SK-N-SH (cell line): ENCODE measurements around the gene CLPSL1. TPM values are rescaled to one million over a fixed set of nuclear protein-coding genes. Genes with fewer than 3 reads are reported as not detected.

Source experiments
- CTCF ChIA-PET: fragments of 300-600, 350-600 bp; formaldehyde crosslinking; extraction: SDS; loops from one replicate; lab custom pipeline; 2021; lab: Yijun Ruan, JAX
- POLR2A ChIA-PET: fragments of 350-600 bp; sonication (Branson Sonifier 250); formaldehyde crosslinking; extraction: SDS; loops from one replicate; lab custom pipeline; 2020; ENCODE audit warnings: antibody characterized with exemption, inconsistent platforms; lab: Yijun Ruan, JAX
- DNase-seq: peaks from one replicate; pipeline ENCODE4 v3.0.0; 2012
- H2AFZ ChIP-seq: fragments of 200-600 bp; sonication (generic); 2 replicates; pipeline ENCODE4 v1.8.1; 2016; ENCODE audit warnings: antibody characterized with exemption, mild to moderate bottlenecking, low read depth
- H3F3A ChIP-seq: fragments of 200-600 bp; sonication (generic); replicated peaks from 2 replicates; pipeline ENCODE3; 2016; ENCODE audit warnings: antibody characterized with exemption, mild to moderate bottlenecking; ENCODE audit not compliant: insufficient read depth
- H3K27ac ChIP-seq, 2 experiments: fragments of 200-500 bp in 1 of 2; fragments of 200-600 bp in 1 of 2; sonication (Bioruptor generic) in 1 of 2; sonication (generic), shearing (Covaris generic) in 1 of 2; 2 replicates each; pipeline versions ENCODE4 v1.5.1 to v1.6.1; 2014 to 2016; ENCODE audit warnings: low read depth in 2 of 2, inconsistent platforms in 1 of 2, low read length in 1 of 2, mild to moderate bottlenecking in 1 of 2, mixed read lengths in 1 of 2
- H3K27me3 ChIP-seq: fragments of 200-600 bp; sonication (generic), shearing (Covaris generic); 2 replicates; pipeline ENCODE4 v1.6.1; 2016; ENCODE audit warnings: mixed run types; ENCODE audit not compliant: insufficient read depth
- H3K36me3 ChIP-seq, 2 experiments: fragments of 200-500 bp in 1 of 2; fragments of 200-600 bp in 1 of 2; sonication (Bioruptor generic) in 1 of 2; sonication (generic) in 1 of 2; replicated peaks in 1 of 2; 2 replicates each; pipeline versions ENCODE3 to v1.5.1; 2014 to 2016; ENCODE audit warnings: low read length in 1 of 2, mild to moderate bottlenecking in 1 of 2; ENCODE audit not compliant: insufficient read depth in 2 of 2, control insufficient read depth in 1 of 2
- H3K4me1 ChIP-seq, 2 experiments: fragments of 200-500 bp in 1 of 2; fragments of 200-600 bp in 1 of 2; sonication (Bioruptor generic) in 1 of 2; sonication (generic), shearing (Covaris generic) in 1 of 2; 2 replicates each; pipeline versions ENCODE4 v1.5.1 to v1.6.1; 2014 to 2016; ENCODE audit warnings: low read depth in 1 of 2, low read length in 1 of 2, mixed run types in 1 of 2; ENCODE audit not compliant: insufficient read depth in 2 of 2, control insufficient read depth in 1 of 2
- H3K4me2 ChIP-seq: fragments of 200-600 bp; sonication (generic), shearing (Covaris generic); 2 replicates; pipeline ENCODE4 v1.6.1; 2017; ENCODE audit warnings: mixed run types
- H3K4me3 ChIP-seq, 2 experiments: fragments of 200-500 bp in 1 of 2; fragments of 200-600 bp in 1 of 2; sonication (Bioruptor generic) in 1 of 2; sonication (generic), shearing (Covaris generic) in 1 of 2; 2 replicates each; pipeline versions ENCODE4 v1.5.1 to v1.8.1; 2014 to 2016; ENCODE audit warnings: low read depth in 2 of 2, inconsistent platforms in 1 of 2, low read length in 1 of 2, mild to moderate bottlenecking in 1 of 2, mixed read lengths in 1 of 2, moderate library complexity in 1 of 2
- H3K79me2 ChIP-seq: fragments of 200-600 bp; sonication (generic); 2 replicates; pipeline ENCODE4 v1.8.1; 2017; ENCODE audit warnings: mild to moderate bottlenecking; ENCODE audit not compliant: insufficient read depth
- H3K9ac ChIP-seq: fragments of 200-600 bp; sonication (generic); 2 replicates; pipeline ENCODE4 v1.6.1; 2017; ENCODE audit warnings: mixed run types
- H3K9me2 ChIP-seq: fragments of 200-600 bp; sonication (generic); 2 replicates; pipeline ENCODE4 v1.6.1; 2017; ENCODE audit warnings: mixed run types
- H3K9me3 ChIP-seq: fragments of 200-600 bp; sonication (generic); 2 replicates; pipeline ENCODE4 v1.6.1; 2017; ENCODE audit warnings: mixed run types, mild to moderate bottlenecking, moderate library complexity
- H4K20me1 ChIP-seq: fragments of 200-600 bp; sonication (generic); 2 replicates; pipeline ENCODE4 v1.6.1; 2017; ENCODE audit warnings: mild to moderate bottlenecking, mixed run types; ENCODE audit not compliant: insufficient read depth
- CHD2 ChIP-seq: fragments of 150-350 bp; IDR thresholded peaks from 2 replicates; pipeline ENCODE4 v1.6.1; 2018; ENCODE audit warnings: low read length; ENCODE audit not compliant: partially characterized antibody
- EP300 ChIP-seq, 2 experiments: IDR thresholded peaks; 2 replicates each; pipeline versions ENCODE4 v1.4.0 to v1.6.1; 2012; ENCODE audit warnings: borderline replicate concordance in 1 of 2, low read depth in 1 of 2, low read length in 1 of 2
- EZH2phosphoT487 ChIP-seq: fragments of 200-600 bp; sonication (generic); IDR thresholded peaks from 2 replicates; pipeline ENCODE4 v1.6.1; 2017; ENCODE audit warnings: low read depth, mixed run types, mild to moderate bottlenecking, antibody characterized with exemption, moderate library complexity, borderline replicate concordance
- FOSL2 ChIP-seq: IDR thresholded peaks from 2 replicates; pipeline ENCODE4 v1.4.0; 2012; ENCODE audit warnings: low read depth, mild to moderate bottlenecking, moderate library complexity, borderline replicate concordance
- FOXJ3 ChIP-seq: sonication (generic); formaldehyde crosslinking; IDR thresholded peaks from 2 replicates; pipeline ENCODE4 v1.5.1; 2020; ENCODE audit warnings: mild to moderate bottlenecking, missing genetic modification reagents
- GATA2 ChIP-seq: sonication (generic); formaldehyde crosslinking; IDR thresholded peaks from 2 replicates; pipeline ENCODE4 v1.5.0; 2020; ENCODE audit warnings: mild to moderate bottlenecking, missing genetic modification reagents
- JUND ChIP-seq: IDR thresholded peaks from 2 replicates; pipeline ENCODE4 v1.4.0; 2012
- MAX ChIP-seq: IDR thresholded peaks from 2 replicates; pipeline ENCODE4 v1.4.0; 2012; ENCODE audit warnings: low read depth
- MEF2A ChIP-seq: IDR thresholded peaks from 2 replicates; pipeline ENCODE4 v1.4.0; 2012; ENCODE audit warnings: low read depth, borderline replicate concordance
- MXI1 ChIP-seq: IDR thresholded peaks from 2 replicates; pipeline ENCODE4 v1.6.1; 2012; ENCODE audit warnings: mild to moderate bottlenecking, low read depth, low read length, improper control_type of control experiment
- NFIC ChIP-seq: IDR thresholded peaks from 2 replicates; pipeline ENCODE4 v1.4.0; 2012; ENCODE audit warnings: borderline replicate concordance
- RAD21 ChIP-seq: IDR thresholded peaks from 2 replicates; pipeline ENCODE4 v1.6.1; 2012; ENCODE audit warnings: mild to moderate bottlenecking, low read length
- RCOR1 ChIP-seq: fragments of 150-350 bp; IDR thresholded peaks from 2 replicates; pipeline ENCODE4 v1.6.1; 2017; ENCODE audit warnings: antibody characterized with exemption, low read length
- REST ChIP-seq: IDR thresholded peaks from 2 replicates; pipeline ENCODE4 v1.6.1; 2012; ENCODE audit warnings: mild to moderate bottlenecking, low read depth, low read length, moderate library complexity
- RFX5 ChIP-seq: IDR thresholded peaks from 2 replicates; pipeline ENCODE4 v1.6.1; 2012; ENCODE audit warnings: mild to moderate bottlenecking, improper control_type of control experiment, low read length
- SIN3A ChIP-seq: IDR thresholded peaks from 2 replicates; pipeline ENCODE4 v1.6.1; 2012; ENCODE audit warnings: low read depth, mild to moderate bottlenecking, low read length, moderate library complexity, borderline replicate concordance
- SMC3 ChIP-seq: IDR thresholded peaks from 2 replicates; pipeline ENCODE4 v1.6.1; 2012; ENCODE audit warnings: low read depth, low read length, improper control_type of control experiment
- USF1 ChIP-seq: IDR thresholded peaks from 2 replicates; pipeline ENCODE4 v1.4.0; 2012; ENCODE audit warnings: low read depth, borderline replicate concordance
- WGBS: methylation state at CpG from one replicate; pipeline ENCODE4 v1.1.6; 2017; ENCODE audit warnings: low lambda C conversion rate; 5-methylcytosine and 5-hydroxymethylcytosine counted together
- polyA plus RNA-seq, 3 experiments: library from polyadenylated mRNA; depleted of rRNA; stranded (reverse); fragments of >200 nt; gene quantifications; 2 replicates each; pipeline ENCODE4 v1.2.3, GENCODE V29; 2012

CLPSL1 gene
- polyA plus RNA-seq, 1 of the 3 experiments (the other 2 are of a cell fraction), result not detected

GRCh38 chr6:35775031-35775430, 5.8 kb upstream of the CLPSL1 start:
- no peak overlapping the region for H3K4me2 ChIP-seq
- H3K4me1 ChIP-seq, result no peaks in the 10 kb centered on the region; a peak in 1 of 4 replicates
- H3K27me3 ChIP-seq, result peaks cover 12% of the 10 kb centered on the region; the same call in 1 of the 2 replicates
- no peak overlapping the region for H2AFZ ChIP-seq
- WGBS, result 85% methylated on average over 6 of the region's 6 CpGs
- ChIA-PET POLR2A (no interaction called here), CTCF (no interaction called here)
- no peak overlapping the region for H3K4me3 ChIP-seq
- no peaks in the 10 kb centered on the region for H3F3A ChIP-seq
- no peaks in the 10 kb centered on the region for H3K79me2 ChIP-seq
- no peaks in the 10 kb centered on the region for H3K9me2 ChIP-seq
- no peak overlapping the region for H3K27ac ChIP-seq
- TF ChIP-seq EZH2phosphoT487 (no peak), MXI1 (no peak), CHD2 (no peak), RAD21 (no peak), RFX5 (no peak), SIN3A (no peak), JUND (no peak), MAX (no peak), REST (no peak), FOSL2 (no peak), MEF2A (no peak), NFIC (no peak)
- no peaks in the 10 kb centered on the region for H3K9me3 ChIP-seq
- no peaks in the 10 kb centered on the region for H3K36me3 ChIP-seq
- H3K9ac ChIP-seq, result no peak overlapping the region
- H4K20me1 ChIP-seq, result no peaks in the 10 kb centered on the region
- DNase-seq, result no peak

- no peaks in the 10 kb centered on the region for H4K20me1 ChIP-seq
- H3K36me3 ChIP-seq, result no peaks in the 10 kb centered on the region
- H3K9ac ChIP-seq, result no peak within 1 kb of the TSS
- DNase-seq, result peak; percentile 82
- H3K4me1 ChIP-seq, result no peaks in the 10 kb centered on the region; a peak in 1 of 4 replicates
- H3K79me2 ChIP-seq, result no peaks in the 10 kb centered on the region
- no peaks in the 10 kb centered on the region for H3K9me3 ChIP-seq
- no peaks in the 10 kb centered on the region for H3K9me2 ChIP-seq
- peak within 1 kb of the TSS; percentile 74 for H3K4me2 ChIP-seq
- POLR2A ChIA-PET, result no interaction called here
- peaks cover 12% of the 10 kb centered on the region; the same call in 1 of the 2 replicates for H3K27me3 ChIP-seq
- CTCF ChIA-PET, result interaction anchor here (1.2 kb wide), 1 partner anchor 192 kb away, joined by 5 read pairs; no protein-coding TSS in a partner anchor
- no peaks in the 10 kb centered on the region for H3F3A ChIP-seq
- H3K4me3 ChIP-seq, result peak within 1 kb of the TSS; percentile 48 to 54
- 24% methylated on average over 17 of the region's 56 CpGs for WGBS
- TF ChIP-seq EZH2phosphoT487 (no peak), SMC3 (no peak), RFX5 (no peak), RCOR1 (no peak), REST (no peak), EP300 (IDR thresholded peaks at IDR 0.05; ENCODE audit: borderline replicate concordance in 1 of 2, low read depth in 1 of 2, low read length in 1 of 2) (no peak), GATA2 (no peak), FOXJ3 (CRISPR knock-in tag) (no peak), USF1 (peak; percentile 81)
- H2AFZ ChIP-seq, result no peak within 1 kb of the TSS
- no peak within 1 kb of the TSS for H3K27ac ChIP-seq
Measured at GRCh38 chr6:35776364-35777215, 4.2 kb upstream of the CLPSL1 start, which contains the start of gene CLPSL2. Gene CLPSL2 (plus strand): TSS chr6:35776598. CDS start chr6:35776619, 21 bp downstream.
